GM21737 (cell line): ENCODE measurements around the gene SLC7A6.

Source experiments
- ATAC-seq: cut with Tn5 transposase; IDR thresholded peaks from one replicate; pipeline ENCODE4 v1.9.1; 2021; ENCODE audit warnings: mild to moderate bottlenecking, moderate library complexity; ENCODE audit not compliant: unreplicated experiment

SLC7A6 gene

GRCh38 chr16:68298907-68299561, 34.7 kb downstream of the SLC7A6 start:
- no peak for ATAC-seq

DNA sequence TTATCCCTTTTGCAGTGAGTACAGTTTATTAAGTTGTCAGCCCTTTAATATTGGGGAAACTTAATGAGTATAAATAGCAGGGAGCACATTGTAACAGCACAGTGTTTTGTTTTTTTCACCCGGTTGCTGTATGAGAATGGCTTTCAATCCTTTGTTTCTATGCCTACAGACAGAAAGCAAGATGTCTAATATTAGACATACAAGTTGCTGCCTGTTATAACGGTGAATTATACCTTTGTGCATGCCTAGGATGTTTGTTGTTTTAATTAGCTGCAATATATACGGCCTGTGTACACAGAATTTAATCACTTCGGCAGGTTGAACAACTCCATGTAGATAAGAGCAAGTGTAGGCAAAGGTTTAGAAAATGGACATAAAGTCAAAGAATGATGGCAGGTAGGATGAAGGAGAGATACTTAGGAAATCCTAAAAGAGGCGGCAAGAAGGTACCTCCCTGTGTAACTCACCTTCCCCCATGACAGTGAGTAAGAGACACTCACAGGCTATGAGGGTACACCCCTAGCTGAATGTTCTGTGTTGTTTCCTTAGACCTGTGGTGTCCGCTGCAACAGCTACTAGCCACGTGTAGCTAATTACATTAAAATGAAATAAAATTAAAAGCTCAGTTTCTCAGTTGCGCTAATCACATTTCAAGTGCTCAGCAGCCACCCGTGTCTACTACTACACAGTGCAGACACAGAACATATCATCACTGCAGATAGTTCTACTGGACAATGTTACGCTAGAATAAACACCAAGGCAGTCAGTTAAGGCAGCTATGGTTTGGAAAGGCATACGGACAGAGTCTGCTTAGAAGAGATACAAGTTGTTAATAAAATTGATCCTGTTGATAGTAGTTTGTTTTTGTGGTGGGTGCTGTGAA, 35.5 kb downstream of the SLC7A6 start:
- no peak for ATAC-seq

- no peak for ATAC-seq
These were observed 36.6 kb downstream of the SLC7A6 start for GRCh38 chr16:68300734-68301459.

GRCh38 chr16:68306633-68307032, 42.3 kb downstream of the SLC7A6 start:
- ATAC-seq, result no peak

DNA sequence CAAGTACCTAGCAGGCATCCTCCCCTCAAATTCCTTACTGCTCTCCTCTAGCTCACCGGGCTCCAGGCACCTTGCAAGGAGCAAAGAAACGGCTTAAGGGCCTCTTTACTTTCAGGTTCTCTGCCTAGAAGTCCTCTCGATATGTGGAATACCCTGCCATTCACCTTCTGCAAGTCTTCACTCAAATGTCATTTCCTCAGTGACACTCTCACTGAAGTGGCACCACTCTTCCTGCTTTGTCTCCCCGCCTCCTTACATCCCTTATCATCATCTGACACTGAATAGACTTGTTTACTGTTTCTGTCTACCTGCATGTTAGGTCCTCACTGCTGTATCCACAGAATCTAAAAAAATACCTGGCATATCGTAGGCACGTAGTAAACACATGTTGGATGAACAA, 45.5 kb downstream of the SLC7A6 start:
- no peak for ATAC-seq

DNA sequence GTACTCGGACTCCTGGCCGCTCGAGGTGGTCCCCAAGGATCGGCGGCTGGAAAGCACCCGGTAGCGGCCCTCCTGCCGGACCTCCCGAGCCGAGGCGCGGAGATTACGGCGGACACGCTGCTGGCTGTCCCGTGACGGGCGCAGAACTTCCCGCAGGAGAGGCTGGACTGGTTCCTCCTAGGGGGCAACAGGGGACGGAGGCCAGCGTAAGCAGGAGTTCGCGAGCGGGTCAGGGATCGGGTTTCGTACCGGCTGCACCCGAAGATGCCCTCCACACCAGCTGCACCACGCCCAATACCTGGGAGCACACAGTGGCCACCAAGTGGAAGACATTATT, 46.1 kb downstream of the SLC7A6 start:
- ATAC-seq, result peak; percentile 10

- peak; percentile 96 for ATAC-seq
These were observed 46.6 kb downstream of the SLC7A6 start, which contains the start of the genes PRMT7 and SLC7A6OS for GRCh38 chr16:68310774-68311511. PRMT7 (plus strand) TSS chr16:68311019; CDS start chr16:68315980, 4,961 bp downstream. SLC7A6OS (minus strand) TSS chr16:68310946; CDS start chr16:68310926, 20 bp downstream.

DNA sequence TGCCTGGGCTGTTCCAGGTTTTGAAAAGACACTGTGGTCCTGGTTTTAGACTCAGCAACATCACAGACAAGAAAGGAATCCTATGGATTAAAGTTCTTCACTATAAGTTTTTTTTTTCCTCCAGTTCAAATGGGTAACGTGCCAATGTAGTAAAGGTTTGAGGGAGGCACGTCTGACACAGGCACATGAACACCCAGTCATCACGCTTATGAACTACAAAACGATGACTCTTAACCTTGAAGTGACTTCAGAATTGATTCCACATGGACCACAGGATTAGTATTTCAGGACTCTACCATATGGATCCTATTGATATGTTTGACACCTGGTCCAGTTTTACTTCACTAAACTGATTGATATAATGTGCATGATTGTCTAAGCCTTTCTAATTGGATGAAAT, 48.8 kb downstream of the SLC7A6 start:
- ATAC-seq, result no peak

- ATAC-seq, result no peak
These were observed 55.0 kb downstream of the SLC7A6 start for GRCh38 chr16:68319185-68319908.

DNA sequence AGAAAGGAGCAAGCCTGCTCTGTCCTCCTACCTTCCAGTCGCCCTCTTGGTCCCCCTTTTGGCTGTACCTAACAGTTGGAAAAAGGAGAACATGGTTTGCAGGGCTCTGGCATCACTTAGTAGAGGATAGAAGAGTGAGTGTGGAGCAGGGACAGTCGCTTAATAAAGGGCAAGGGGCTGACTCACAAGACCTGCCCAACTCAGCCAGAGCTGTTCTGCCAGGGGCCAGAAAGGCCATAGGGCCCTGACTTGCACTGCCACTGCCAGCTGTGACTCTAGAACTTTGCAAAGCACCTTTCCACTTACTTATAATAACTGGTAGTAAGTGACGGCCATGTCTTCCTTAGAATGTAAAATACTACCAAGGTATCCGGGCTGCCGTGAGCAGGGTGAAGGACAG, 60.0 kb downstream of the SLC7A6 start:
- ATAC-seq, result no peak

DNA sequence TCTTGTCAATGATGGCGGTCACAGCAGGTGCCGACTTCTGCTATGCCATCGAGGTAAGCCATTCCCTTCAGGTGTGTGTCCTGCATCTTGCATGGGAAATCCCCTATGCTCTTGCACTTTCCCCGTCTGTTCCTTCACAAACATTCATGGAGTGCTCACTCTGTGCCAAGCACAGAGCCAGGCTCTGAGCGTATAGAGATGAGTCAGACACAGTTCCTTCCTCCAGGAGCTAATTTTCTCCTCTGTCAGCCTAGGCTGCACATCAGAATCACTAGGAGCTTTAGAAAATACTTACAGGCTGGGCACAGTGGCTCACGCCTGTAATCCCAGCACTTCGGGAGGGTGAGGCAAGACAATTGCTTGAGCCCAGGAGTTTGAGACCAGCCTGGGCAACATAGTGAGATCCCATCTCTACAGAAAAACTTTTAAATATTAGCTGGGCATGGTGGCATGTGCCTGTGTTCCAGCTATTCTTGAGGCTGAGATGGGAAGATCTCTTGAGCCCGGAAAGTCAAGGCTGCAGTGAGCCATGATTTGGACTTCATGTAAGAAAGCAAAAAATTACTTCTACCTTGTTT, 60.5 kb downstream of the SLC7A6 start:
- no peak for ATAC-seq

- no peak for ATAC-seq
These were observed 64.0 kb downstream of the SLC7A6 start for GRCh38 chr16:68328151-68328859.

DNA sequence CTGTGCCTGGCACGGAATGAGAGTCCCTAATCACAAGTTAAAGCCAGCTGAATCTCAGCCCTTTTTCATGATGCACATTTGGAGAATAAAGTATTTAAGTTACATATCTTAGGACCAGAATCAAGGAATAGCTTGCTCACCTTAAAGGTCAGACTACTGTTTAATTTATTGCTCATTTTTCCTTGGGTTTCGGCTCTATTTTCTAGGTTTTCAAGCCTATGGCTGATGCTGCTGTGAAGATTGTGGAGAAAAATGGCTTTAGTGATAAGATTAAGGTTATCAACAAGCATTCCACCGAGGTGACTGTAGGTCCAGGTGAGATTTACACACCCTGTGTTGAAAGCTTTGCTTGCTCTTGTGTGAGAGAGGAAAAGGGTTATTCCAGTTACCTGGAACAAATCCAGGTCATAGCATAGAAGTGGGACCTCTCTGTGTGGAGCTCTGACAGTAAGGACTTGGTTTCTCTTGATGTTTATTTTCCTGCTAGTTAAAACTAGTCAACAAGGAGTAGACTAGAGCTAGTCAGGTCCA, 64.6 kb downstream of the SLC7A6 start:
- ATAC-seq, result no peak

DNA sequence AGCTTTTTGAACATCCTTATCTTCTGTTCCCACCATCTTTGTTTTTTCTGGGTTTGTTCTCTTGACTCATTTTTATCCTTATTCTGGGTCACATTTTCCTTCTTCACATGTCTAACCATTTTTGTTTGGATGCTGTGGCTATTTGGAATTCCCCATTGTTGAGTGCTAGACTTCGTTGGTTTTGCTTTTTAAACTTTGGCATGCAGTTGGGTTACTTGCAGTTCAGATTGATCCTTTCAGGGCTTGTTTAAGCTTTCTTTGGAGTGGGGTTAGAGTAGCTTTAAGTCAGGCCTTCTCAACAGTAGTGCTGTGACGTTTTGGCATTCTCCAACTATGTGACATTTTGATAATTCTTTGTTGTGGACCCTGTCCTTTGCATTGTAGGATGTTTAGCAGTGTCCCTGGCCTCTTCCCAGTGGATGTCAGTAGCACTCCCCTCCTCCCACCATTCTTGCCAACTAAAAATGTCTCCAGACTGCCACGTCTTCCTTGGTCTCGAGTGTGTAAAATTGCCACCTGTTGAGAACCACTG, 67.6 kb downstream of the SLC7A6 start:
- ATAC-seq, result no peak

DNA sequence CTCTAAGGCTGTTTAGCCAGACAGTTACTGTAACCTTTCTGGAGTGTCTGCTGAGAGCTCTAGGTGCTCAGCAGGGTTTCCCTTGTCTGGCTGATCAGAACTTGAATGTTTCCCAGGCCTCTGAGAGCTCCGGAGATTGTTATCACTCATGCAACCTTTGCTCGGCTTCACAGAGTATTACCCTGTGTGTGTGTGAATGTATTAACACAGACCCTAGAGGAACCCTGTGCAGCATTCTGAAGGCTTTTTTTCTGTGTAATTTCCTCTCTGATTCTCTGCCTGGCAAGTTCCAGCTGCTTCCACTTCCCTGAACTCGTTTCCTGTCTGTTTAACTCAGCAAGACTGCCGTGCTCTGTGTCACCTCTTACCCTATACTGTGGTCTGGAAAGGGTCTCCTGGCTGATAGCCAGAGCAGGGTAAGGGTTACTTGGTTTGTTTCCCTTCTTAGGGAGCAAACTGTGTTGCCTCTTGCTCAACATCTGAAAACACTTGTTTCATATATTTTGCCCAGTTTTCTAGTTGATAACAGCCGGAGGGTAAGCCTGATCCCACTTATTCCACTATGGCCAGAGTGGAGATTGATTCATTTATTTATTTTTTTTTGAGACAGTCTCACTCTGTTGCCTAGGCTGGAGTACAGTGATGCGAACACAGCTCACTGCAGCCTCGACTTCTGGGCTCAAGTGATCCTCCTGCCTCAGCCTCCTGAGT, 68.2 kb downstream of the SLC7A6 start:
- no peak for ATAC-seq

DNA sequence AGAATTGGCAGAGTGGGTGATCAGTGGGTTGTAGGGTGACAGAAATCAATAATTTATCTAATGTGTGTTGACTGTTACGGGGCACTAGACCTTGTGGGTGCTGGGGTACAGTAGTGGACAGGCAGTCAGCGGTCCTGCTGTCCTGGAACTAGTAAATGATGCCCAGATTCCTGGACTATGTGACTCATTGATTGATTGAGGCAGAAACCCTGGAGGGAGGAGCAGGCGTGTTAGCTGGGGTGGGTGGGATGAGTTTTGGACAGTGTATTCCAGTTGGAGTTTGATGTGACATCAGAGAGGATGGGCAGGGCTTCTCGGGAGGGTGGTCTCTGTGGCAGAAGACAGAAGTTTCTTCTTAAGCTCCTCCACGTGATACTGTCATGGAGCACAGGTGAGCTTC, 70.8 kb downstream of the SLC7A6 start:
- no peak for ATAC-seq

DNA sequence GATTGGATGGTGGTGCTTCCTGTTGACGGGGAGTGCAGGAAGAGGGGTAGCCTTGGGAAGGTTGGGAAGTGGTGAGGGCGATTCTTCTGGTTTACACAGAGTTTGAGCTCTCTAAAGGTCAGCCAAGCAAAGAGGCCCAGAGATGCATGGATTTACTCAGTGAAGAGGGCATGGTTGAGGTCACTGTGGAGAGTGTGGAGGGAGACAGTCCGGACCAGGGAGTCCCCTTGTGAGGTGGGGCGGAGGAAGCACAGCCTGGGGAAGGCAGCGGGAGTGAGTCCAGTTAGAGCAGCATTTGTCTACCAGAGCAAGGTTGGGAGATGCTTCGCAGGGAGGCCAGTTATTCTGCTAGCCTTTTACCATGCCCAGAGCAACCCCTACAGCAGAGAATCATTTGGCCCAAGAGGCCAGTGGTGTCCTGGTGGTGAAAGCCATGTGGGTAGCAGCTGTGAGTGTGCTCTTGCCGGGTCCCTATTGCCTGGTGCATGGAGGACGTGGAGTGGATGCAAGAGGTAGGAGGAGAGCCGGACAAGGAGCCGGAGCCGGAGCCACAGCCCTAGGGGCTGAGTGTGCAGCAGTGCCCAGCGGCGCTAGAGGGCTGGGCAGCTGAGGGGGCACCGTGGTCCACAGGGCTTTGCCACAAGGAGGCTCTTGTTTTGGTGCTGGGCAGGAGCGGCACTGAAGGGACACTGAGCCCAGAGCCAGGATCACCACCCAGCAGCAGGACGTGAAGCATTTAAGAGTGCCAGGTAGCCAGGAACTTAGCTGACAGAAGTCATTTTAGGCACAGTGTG, 74.2 kb downstream of the SLC7A6 start:
- no peak for ATAC-seq
